Activated CD4-positive, CD25-positive, alpha-beta regulatory T cell treated with anti-CD3 and anti-CD28 coated beads, Interleukin-2, amount 50 U/mL, for 16 hours (primary cell): ENCODE measurements around the gene MIER3.

Source experiments
- DNase-seq: peaks from one replicate; pipeline ENCODE4 v3.0.0-alpha.2; 2020; ENCODE audit warnings: low read depth, low spot score

Gene MIER3

GRCh38 chr5:56898213-56898612 lies 53.7 kb downstream of the MIER3 start:
- no peak for DNase-seq

GRCh38 chr5:56896763-56897162 lies 55.2 kb downstream of the MIER3 start:
- DNase-seq = no peak

DNA sequence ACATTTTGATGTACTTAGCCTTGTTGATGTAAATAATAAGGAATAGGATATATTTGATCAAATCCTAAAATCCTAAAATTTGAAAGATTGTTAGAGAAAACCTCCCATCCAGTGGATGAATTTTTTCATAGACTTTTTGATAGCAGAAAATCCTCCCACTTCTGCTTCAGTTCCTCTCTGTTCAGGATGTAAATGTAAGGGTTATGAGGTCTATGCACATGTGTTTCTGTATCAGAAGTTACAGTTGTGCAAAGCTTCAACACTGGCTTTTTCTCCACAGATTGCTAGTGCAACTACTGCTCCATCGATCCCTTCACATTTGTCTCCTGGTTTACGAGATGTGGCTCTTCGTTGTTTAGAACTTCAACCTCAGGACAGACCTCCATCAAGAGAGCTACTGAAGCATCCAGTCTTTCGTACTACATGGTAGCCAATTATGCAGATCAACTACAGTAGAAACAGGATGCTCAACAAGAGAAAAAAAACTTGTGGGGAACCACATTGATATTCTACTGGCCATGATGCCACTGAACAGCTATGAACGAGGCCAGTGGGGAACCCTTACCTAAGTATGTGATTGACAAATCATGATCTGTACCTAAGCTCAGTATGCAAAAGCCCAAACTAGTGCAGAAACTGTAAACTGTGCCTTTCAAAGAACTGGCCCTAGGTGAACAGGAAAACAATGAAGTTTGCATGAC lies 58.5 kb downstream of the MIER3 start:
- DNase-seq = no peak

- no peak for DNase-seq
Measured at GRCh38 chr5:56881571-56881970, 70.4 kb downstream of the MIER3 start.

GRCh38 chr5:56876327-56876726 lies 75.6 kb downstream of the MIER3 start:
- no peak for DNase-seq

- DNase-seq = no peak
Measured at GRCh38 chr5:56873056-56873455, 78.9 kb downstream of the MIER3 start.

- DNase-seq = no peak
Measured at GRCh38 chr5:56871777-56872176, 80.1 kb downstream of the MIER3 start.
